Stimulated activated naive CD4-positive, alpha-beta T cell (primary cell): ENCODE data around the gene GDPGP1.
A peak's percentile ranks its signal among the peaks of the same experiment; 100 is the strongest.
"Not testable (repeated sequence)": the region's sequence is repeated elsewhere in the genome, so short reads cannot be mapped to it uniquely, and the experiment has no call there.

Source experiments
- DNase-seq, 6 experiments: peaks; one replicate each; lab custom pipeline; 2025; lab: John Stamatoyannopoulos, UW

GDPGP1 gene

GRCh38 chr15:90234096-90234988 lies at the start of gene GDPGP1:
Gene GDPGP1 (plus strand): TSS chr15:90234209. CDS start chr15:90240909, 6,700 bp downstream.
- peak in 5 of 6 experiments; percentile 90 to 98 (median 94) for DNase-seq

- peak; percentile 30 to 61 (median 47) for DNase-seq
Observed at GRCh38 chr15:90184786-90185704, 49.0 kb upstream of the GDPGP1 start.

- no peak for DNase-seq
Observed at GRCh38 chr15:90187257-90187868, 46.6 kb upstream of the GDPGP1 start.

- not testable (repeated sequence) for DNase-seq
Observed at GRCh38 chr15:90188065-90188464, 45.9 kb upstream of the GDPGP1 start.

GRCh38 chr15:90188914-90189748 lies 44.9 kb upstream of the GDPGP1 start:
- no peak for DNase-seq

- DNase-seq: no peak
Observed at GRCh38 chr15:90189781-90190467, 44.1 kb upstream of the GDPGP1 start.

- DNase-seq: no peak
Observed at GRCh38 chr15:90190606-90191343, 43.2 kb upstream of the GDPGP1 start.

GRCh38 chr15:90191344-90191687 lies 42.7 kb upstream of the GDPGP1 start:
- no peak for DNase-seq

GRCh38 chr15:90191794-90192509 lies 42.1 kb upstream of the GDPGP1 start:
- DNase-seq: peak in 5 of 6 experiments; percentile 20 to 50 (median 41)

- peak in 2 of 6 experiments; percentile 21 to 34 for DNase-seq
Observed at GRCh38 chr15:90192961-90193786, 40.8 kb upstream of the GDPGP1 start.

- no peak for DNase-seq
Observed at GRCh38 chr15:90194655-90195054, 39.4 kb upstream of the GDPGP1 start.

GRCh38 chr15:90200534-90201129 lies 33.4 kb upstream of the GDPGP1 start:
- DNase-seq: no peak

- peak; percentile 36 to 68 (median 61) for DNase-seq
Observed at GRCh38 chr15:90201130-90201943, 32.7 kb upstream of the GDPGP1 start, which contains the start of gene SEMA4B. Gene SEMA4B (plus strand): TSS chr15:90201330. CDS start chr15:90201579, 249 bp downstream.

- DNase-seq: no peak
Observed at GRCh38 chr15:90201944-90202375, 32.0 kb upstream of the GDPGP1 start.

GRCh38 chr15:90202929-90203328 lies 31.1 kb upstream of the GDPGP1 start:
- DNase-seq: no peak

- DNase-seq: no peak
Observed at GRCh38 chr15:90203473-90203872, 30.5 kb upstream of the GDPGP1 start.

- no peak for DNase-seq
Observed at GRCh38 chr15:90203922-90204321, 30.1 kb upstream of the GDPGP1 start.
